C4-2B (cell line): ENCODE measurements around the gene ASF1A.

ENCODE experiments used
- H3K27ac ChIP-seq: fragments of 450-650 bp; 2 replicates; pipeline ENCODE4 v1.5.1; 2017
- ZFX ChIP-seq: fragments of 450-650 bp; IDR thresholded peaks from 2 replicates; pipeline ENCODE4 v1.6.1; 2017
- TF ChIP-seq, protein P1 (sequence below): fragments of 450-650 bp; conservative IDR thresholded peaks from 2 replicates; pipeline ENCODE4 v1.5.1; 2017; ENCODE audit warnings: mild to moderate bottlenecking

Gene ASF1A

DNA sequence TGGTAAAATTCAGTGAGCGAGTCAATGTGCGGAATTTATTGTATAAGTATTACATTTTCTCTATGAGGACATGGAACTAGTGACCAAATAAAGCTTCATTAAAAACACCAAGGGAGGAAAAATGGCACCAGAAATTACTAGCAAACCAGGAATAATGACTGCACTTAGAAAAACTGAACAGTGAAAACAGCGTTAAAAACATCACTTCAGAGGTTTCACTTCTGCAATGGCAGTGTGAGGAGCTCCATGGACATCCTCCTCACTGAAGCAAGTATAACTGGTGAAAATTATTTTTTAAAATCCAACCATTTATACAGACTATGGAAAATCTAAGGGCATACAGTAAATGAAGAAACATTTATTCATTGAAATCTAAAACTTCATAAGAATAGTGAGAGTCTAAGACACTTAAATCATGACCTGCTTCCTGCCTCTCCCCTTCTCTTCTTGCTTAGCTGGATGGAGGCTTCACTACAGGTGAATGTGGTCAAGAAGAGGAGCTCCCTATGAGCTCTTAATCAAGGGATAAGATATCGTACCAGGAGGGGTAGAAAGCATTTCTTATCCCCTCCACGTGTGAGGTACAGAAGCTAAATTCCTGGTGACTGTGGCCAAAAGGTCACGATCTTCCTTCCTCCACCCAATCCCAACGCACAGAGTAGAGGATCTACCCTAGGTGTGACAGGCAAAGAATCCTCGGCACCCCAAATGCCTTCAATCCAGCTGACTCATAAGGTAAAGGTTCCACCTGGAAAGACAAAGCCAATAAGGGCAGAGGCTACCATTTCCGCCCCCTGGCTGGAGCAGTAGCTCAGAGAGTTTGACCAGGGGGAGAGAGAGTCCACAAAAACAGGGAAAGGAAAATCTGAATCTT, 12.3 kb upstream of the ASF1A start:
- H3K27ac ChIP-seq = no peak overlapping the region
- TF ChIP-seq, protein P1, sequence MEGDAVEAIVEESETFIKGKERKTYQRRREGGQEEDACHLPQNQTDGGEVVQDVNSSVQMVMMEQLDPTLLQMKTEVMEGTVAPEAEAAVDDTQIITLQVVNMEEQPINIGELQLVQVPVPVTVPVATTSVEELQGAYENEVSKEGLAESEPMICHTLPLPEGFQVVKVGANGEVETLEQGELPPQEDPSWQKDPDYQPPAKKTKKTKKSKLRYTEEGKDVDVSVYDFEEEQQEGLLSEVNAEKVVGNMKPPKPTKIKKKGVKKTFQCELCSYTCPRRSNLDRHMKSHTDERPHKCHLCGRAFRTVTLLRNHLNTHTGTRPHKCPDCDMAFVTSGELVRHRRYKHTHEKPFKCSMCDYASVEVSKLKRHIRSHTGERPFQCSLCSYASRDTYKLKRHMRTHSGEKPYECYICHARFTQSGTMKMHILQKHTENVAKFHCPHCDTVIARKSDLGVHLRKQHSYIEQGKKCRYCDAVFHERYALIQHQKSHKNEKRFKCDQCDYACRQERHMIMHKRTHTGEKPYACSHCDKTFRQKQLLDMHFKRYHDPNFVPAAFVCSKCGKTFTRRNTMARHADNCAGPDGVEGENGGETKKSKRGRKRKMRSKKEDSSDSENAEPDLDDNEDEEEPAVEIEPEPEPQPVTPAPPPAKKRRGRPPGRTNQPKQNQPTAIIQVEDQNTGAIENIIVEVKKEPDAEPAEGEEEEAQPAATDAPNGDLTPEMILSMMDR = no peak
- no peak for TF ChIP-seq ZFX

GRCh38 chr6:118882314-118882905, 11.5 kb upstream of the ASF1A start:
- TF ChIP-seq ZFX = no peak
- TF ChIP-seq, protein P1 = no peak
- no peak overlapping the region for H3K27ac ChIP-seq

GRCh38 chr6:118886641-118887040, 7.3 kb upstream of the ASF1A start:
- H3K27ac ChIP-seq = no peak overlapping the region
- TF ChIP-seq ZFX = no peak
- TF ChIP-seq, protein P1 = no peak

DNA sequence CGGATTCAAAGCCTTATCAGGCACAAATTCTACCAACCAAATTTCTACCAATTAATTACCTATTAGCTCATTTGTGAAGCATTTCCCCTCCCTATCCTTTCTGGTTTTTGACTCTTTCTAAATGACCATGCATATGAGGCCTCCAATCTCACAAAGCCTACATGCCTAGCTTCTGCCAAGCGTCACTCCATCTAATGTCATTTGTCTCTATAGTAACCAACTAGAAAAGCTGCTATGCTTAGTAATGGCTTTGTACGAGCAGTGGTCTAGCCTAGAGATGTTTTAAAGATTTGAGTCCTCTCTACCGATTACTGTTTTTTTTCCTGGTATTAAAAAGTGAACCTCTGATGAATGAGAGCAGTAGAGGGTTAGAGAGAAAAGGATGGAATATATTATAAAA, 4.8 kb upstream of the ASF1A start:
- H3K27ac ChIP-seq = no peak overlapping the region
- TF ChIP-seq, protein P1 = no peak
- no peak for TF ChIP-seq ZFX

GRCh38 chr6:118890997-118891790, 2.8 kb upstream of the ASF1A start:
- H3K27ac ChIP-seq = no peak overlapping the region
- no peak for TF ChIP-seq ZFX
- TF ChIP-seq, protein P1 = no peak

DNA sequence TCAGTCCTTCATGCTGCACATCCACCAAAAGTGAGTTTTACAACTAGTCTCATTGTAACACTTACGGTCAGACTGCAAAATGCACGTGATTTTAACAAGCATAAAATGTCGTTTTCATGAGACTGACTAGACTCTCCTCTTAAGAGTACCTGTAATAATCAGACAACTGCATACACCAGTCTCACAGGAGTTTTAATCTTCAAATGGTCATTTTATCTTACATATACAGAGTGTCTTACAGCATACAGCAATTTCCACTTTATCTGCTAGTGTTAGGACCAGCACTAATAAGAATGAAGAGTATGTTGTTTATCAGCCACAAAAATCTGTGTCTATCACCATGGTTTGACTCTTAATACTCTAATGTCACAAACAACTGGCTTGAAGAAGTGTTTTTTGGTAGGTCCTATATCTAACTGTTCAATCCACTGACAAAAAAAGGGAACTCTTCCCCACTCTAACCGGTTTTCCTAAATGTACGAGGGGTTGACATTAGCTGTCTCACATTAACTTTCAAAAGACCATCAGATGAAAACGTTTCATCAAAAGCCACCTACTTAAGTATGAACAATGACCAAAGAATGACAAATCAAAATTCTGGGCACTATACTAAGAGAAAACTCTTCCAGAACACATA, 1.5 kb upstream of the ASF1A start:
- no peak overlapping the region for H3K27ac ChIP-seq
- TF ChIP-seq, protein P1 = no peak
- no peak for TF ChIP-seq ZFX
